ENCODE measurements around the gene ADK. TPM values are rescaled to one million over a fixed set of nuclear protein-coding genes. Genes with fewer than 3 reads are reported as not detected.

Gene ADK
- total RNA-seq, 1 donor from 2014 or later: 53.0 TPM

DNA sequence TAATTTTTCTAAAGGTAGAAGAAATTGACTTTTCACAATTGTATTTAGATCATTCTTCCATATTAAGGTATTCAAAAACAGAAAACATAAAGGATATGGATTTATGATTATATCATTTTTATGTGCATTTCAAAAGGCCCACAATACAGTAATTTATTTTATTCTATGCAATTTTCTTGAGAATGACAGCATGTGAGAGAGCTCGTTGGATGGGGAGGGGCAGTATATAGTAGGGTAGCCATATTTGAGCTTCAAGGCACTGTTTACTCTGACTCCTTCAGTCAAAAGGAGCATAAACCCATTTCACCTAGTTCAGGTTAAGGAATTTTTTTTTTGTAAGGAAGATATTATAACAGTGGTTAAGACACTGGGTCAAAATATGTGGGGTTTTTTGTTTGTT lies 534.5 kb downstream of the ADK start:
- intact Hi-C loops (cut with DNase I): no loop called here
- no peak for TF ChIP-seq CTCF (IDR thresholded peaks at IDR 0.05)

DNA sequence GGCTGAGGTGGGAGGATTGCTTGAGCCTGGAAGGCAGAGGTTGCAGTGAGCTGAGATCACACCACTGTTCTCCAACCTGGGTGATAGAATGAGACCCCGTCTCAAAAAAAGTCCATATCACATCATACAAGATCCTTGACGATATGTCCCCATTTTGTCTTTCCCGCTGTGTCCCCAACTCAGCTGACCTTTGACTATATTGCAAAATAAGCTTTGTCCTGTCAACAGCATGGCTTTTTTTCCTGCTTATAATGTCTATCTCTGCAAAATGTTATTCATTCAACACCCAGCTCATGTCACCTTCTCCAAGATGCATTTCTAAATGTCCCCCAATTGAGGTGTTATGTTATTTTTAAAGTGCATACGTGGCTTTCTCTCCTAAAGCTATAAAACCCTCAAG lies 539.4 kb downstream of the ADK start:
- Histone ChIP-seq H3K36me3 (no peaks in the 10 kb centered on the region), H3K4me1 (no peaks in the 10 kb centered on the region), H3K9me3 (no peaks in the 10 kb centered on the region), H3K27me3 (no peaks in the 10 kb centered on the region), H3K4me3 (no peak overlapping the region), H3K27ac (no peak overlapping the region)
- no peak for DNase-seq
- intact Hi-C loops (cut with DNase I): no loop called here
- no peak for TF ChIP-seq CTCF (IDR thresholded peaks at IDR 0.05)
- ATAC-seq: no peak

More for the DNA sequence above, 534.5 kb downstream of the ADK start:
- DNase-seq: no peak
- Histone ChIP-seq H3K4me1 (no peaks in the 10 kb centered on the region), H3K4me3 (no peak overlapping the region), H3K27me3 (no peaks in the 10 kb centered on the region), H3K27ac (no peak overlapping the region), H3K9me3 (no peaks in the 10 kb centered on the region), H3K36me3 (no peaks in the 10 kb centered on the region)
- ATAC-seq: no peak

DNA sequence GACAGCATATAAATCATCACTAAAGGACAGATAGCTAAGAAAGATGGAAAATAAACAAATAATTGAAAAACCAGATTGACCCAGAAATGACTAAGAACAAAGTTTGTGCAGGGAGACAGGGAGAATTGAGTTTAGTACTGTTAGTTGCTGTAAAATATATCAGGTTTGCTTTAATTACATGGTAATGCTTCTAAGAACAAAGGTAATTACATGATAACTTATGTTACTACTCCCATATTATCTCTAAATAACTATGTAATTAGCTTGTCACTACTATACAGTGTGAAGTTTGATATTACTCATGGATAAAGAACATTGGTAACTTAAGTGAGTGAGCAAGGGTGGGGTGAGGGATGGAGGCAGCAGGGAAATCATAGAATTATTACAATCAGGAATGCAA lies 540.1 kb downstream of the ADK start:
- no peak overlapping the region for H3K27ac ChIP-seq
- intact Hi-C loops (cut with DNase I): no loop called here
- DNase-seq (no peak), ATAC-seq (no peak)
- no peaks in the 10 kb centered on the region for H3K27me3 ChIP-seq
- H3K36me3 ChIP-seq: no peaks in the 10 kb centered on the region
- H3K4me1 ChIP-seq: no peaks in the 10 kb centered on the region
- H3K9me3 ChIP-seq: no peaks in the 10 kb centered on the region
- no peak overlapping the region for H3K4me3 ChIP-seq
- no peak for TF ChIP-seq CTCF (IDR thresholded peaks at IDR 0.05)

DNA sequence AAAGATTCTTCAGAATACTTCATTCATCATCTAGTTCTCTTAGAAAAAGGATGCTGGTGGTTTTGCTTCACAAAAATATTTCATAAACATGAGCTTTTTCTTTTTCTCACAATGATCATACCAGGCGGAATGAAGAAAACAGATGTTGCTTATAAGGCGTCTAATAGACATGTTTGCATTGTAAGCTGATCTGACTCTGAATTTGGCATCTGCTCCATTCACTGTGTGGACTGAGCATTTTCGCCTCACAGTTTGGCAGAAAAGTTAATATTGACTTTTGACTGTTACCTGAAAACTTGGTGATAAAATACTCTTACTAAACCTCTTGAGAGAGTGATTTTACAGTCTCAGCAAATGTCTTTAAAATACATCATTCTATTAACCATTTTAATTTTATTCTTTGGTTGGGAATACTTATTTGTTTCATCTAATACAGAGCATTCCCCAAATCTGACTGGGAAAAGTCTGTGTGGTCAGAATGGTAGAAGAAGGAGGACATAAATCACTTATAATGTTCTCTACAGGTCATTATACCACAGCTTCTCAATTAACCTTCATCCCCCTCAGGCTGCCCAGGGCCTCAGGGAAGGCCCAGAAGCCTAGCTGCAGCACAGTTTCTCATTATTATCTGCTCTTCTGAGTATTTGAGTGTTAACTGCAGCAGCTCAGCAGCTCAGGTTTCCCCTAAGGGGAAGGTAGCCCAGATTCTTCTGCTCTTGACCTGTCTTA lies 553.8 kb downstream of the ADK start:
- Histone ChIP-seq H3K4me1 (no peaks in the 10 kb centered on the region), H3K27me3 (no peaks in the 10 kb centered on the region), H3K4me3 (no peak overlapping the region), H3K27ac (no peak overlapping the region), H3K9me3 (no peaks in the 10 kb centered on the region), H3K36me3 (no peaks in the 10 kb centered on the region)
- intact Hi-C loops (cut with DNase I): no loop called here
- DNase-seq (no peak), ATAC-seq (no peak)
- TF ChIP-seq CTCF (IDR thresholded peaks at IDR 0.05): no peak

DNA sequence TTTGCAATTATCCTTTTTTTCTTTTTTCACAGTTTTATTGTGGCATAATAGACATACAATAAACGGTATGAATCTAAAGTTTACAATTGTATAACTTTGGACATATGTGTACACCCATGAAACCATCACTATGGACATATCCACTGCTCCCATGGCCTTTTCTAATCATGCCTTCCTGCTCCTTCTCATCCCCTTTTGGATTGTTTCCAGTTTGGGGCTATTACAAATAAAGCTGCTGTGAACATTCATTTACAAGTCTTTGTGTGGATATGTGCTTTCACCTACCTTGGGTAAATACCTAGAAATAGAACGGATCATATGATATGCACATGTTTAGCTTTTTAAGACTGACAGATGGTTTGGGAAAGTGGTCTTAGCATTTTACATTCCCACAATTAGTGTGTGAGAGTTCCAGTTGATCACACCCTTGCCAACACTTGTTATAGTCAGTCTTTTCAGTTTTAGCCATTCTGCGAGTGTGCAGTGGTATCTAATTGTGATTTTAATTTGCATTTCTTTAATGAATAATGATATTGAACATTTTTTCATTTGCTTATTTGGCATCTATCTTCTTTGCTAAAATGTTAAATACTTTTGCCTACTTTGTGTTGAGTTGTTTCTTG lies 554.4 kb downstream of the ADK start:
- Histone ChIP-seq H3K27me3 (no peaks in the 10 kb centered on the region), H3K36me3 (no peaks in the 10 kb centered on the region), H3K9me3 (no peaks in the 10 kb centered on the region), H3K4me3 (no peak overlapping the region), H3K4me1 (no peaks in the 10 kb centered on the region), H3K27ac (no peak overlapping the region)
- ATAC-seq (no peak), DNase-seq (no peak)
- intact Hi-C loops (cut with DNase I): no loop called here
- no peak for TF ChIP-seq CTCF (IDR thresholded peaks at IDR 0.05)

Data from upper lobe of right lung (tissue), 1 donor.